H1 (cell line): ENCODE results near the gene RALGDS. TPM values are rescaled to one million over a fixed set of nuclear protein-coding genes. Genes with fewer than 3 reads are reported as not detected.

Source experiments
- CTCF ChIA-PET: fragments of 300-600 bp; sonication (Branson Sonifier 250); formaldehyde crosslinking; loops from one replicate; lab custom pipeline; 2021; ENCODE audit not compliant: partially characterized antibody; lab: Charles Lee
- POLR2A ChIA-PET: fragments of 300-600 bp; sonication (Branson Sonifier 250); formaldehyde crosslinking; loops from one replicate; lab custom pipeline; 2021; ENCODE audit warnings: inconsistent platforms; ENCODE audit not compliant: partially characterized antibody; lab: Charles Lee
- DNase-seq, 2 experiments: peaks; one replicate each; pipeline versions ENCODE4 v3.0.0 to v3.0.0-alpha.2; 2010 to 2022; ENCODE audit warnings: low spot score in 2 of 2, low read depth in 1 of 2, mixed read lengths in 1 of 2
- FAIRE-seq: peaks from 2 replicates; lab custom pipeline; 2011; peaks lifted over from hg19 to GRCh38; lab: Jason Lieb, UNC
- H2AFZ ChIP-seq: 2 replicates; pipeline ENCODE4 v1.8.1; 2012; ENCODE audit warnings: low read length, inconsistent platforms
- H2AK5ac ChIP-seq: 2 replicates; pipeline ENCODE4 v1.6.1; 2013; ENCODE audit warnings: low read depth, low read length
- H2BK120ac ChIP-seq: replicated peaks from 2 replicates; pipeline ENCODE3; 2013; ENCODE audit warnings: low read depth, low read length, inconsistent platforms
- H2BK12ac ChIP-seq: 2 replicates; pipeline ENCODE4 v1.6.1; 2013; ENCODE audit warnings: low read depth, low read length
- H2BK15ac ChIP-seq: 2 replicates; pipeline ENCODE4 v1.6.1; 2013; ENCODE audit warnings: low read length
- H2BK20ac ChIP-seq: 2 replicates; pipeline ENCODE4 v1.6.1; 2013; ENCODE audit warnings: low read length
- H2BK5ac ChIP-seq: 2 replicates; pipeline ENCODE4 v1.6.1; 2013; ENCODE audit warnings: low read depth, low read length
- H3K14ac ChIP-seq: 2 replicates; pipeline ENCODE4 v1.6.1; 2013; ENCODE audit warnings: inconsistent platforms; ENCODE audit not compliant: insufficient read length
- H3K18ac ChIP-seq: 2 replicates; pipeline ENCODE4 v1.6.1; 2013; ENCODE audit warnings: low read length; ENCODE audit errors: extremely low read depth
- H3K23ac ChIP-seq: 2 replicates; pipeline ENCODE4 v1.6.1; 2013; ENCODE audit warnings: inconsistent platforms; ENCODE audit not compliant: insufficient read length
- H3K23me2 ChIP-seq: 2 replicates; pipeline ENCODE4 v1.6.1; 2013; ENCODE audit warnings: low read depth, low read length
- H3K27ac ChIP-seq: 2 replicates; pipeline ENCODE4 v1.6.1; 2011; ENCODE audit warnings: low read depth, low read length, inconsistent platforms
- H3K27me3 ChIP-seq, 4 experiments: replicated peaks in 1 of 4; 1 replicate in 1 of 4; 2 replicates in 3 of 4; pipeline versions ENCODE4 v1.6.1 to v1.8.1; 2011 to 2013; ENCODE audit warnings: low read length in 3 of 4, mild to moderate bottlenecking in 3 of 4, inconsistent platforms in 2 of 4, mixed read lengths in 2 of 4, moderate library complexity in 1 of 4; ENCODE audit not compliant: control insufficient read depth in 3 of 4, insufficient read depth in 3 of 4; ENCODE audit errors: extremely low read depth in 1 of 4
- H3K36me3 ChIP-seq, 4 experiments: 2 replicates each; pipeline versions ENCODE4 v1.6.1 to v1.8.1; 2011 to 2013; ENCODE audit warnings: mild to moderate bottlenecking in 4 of 4, low read length in 3 of 4, moderate library complexity in 2 of 4, control low read depth in 1 of 4, inconsistent platforms in 1 of 4; ENCODE audit not compliant: insufficient read depth in 4 of 4, control insufficient read depth in 2 of 4
- H3K4ac ChIP-seq: replicated peaks from 2 replicates; pipeline ENCODE3; 2013; ENCODE audit warnings: low read length, low read depth, mixed read lengths, inconsistent platforms; ENCODE audit not compliant: insufficient read length
- H3K4me1 ChIP-seq, 4 experiments: replicated peaks in 1 of 4; 1 replicate in 1 of 4; 2 replicates in 3 of 4; pipeline versions ENCODE4 v1.6.1 to v1.8.1; 2011 to 2013; ENCODE audit warnings: low read length in 3 of 4, inconsistent platforms in 2 of 4, mixed read lengths in 1 of 4; ENCODE audit not compliant: insufficient read depth in 4 of 4, control insufficient read depth in 3 of 4
- H3K4me2 ChIP-seq, 2 experiments: 2 replicates each; pipeline versions ENCODE4 v1.6.1 to v1.8.1; 2011 to 2013; ENCODE audit warnings: low read depth in 2 of 2, low read length in 2 of 2, control low read depth in 1 of 2, inconsistent platforms in 1 of 2, mild to moderate bottlenecking in 1 of 2; ENCODE audit not compliant: insufficient read depth in 1 of 2
- H3K4me3 ChIP-seq, 4 experiments: fragments of 200-600, 300-600 bp in 1 of 4; sonication (generic), shearing (Covaris generic), sonication (Bioruptor Twin) in 1 of 4; 2 replicates each; pipeline versions ENCODE4 v1.5.1 to v1.8.1; 2011 to 2016; ENCODE audit warnings: low read length in 4 of 4, low read depth in 3 of 4, control low read depth in 2 of 4, inconsistent platforms in 2 of 4, mild to moderate bottlenecking in 2 of 4, mixed read lengths in 1 of 4, moderate library complexity in 1 of 4; ENCODE audit not compliant: insufficient read depth in 2 of 4; ENCODE audit errors: extremely low read depth in 1 of 4
- H3K56ac ChIP-seq: replicated peaks from 2 replicates; pipeline ENCODE3; 2013; ENCODE audit warnings: low read depth, mild to moderate bottlenecking, mixed read lengths, low read length, inconsistent platforms; ENCODE audit not compliant: insufficient read length
- H3K79me1 ChIP-seq: 2 replicates; pipeline ENCODE4 v1.6.1; 2013; ENCODE audit warnings: low read depth, low read length, control low read depth
- H3K79me2 ChIP-seq, 2 experiments: 2 replicates each; pipeline versions ENCODE4 v1.6.1 to v1.8.1; 2012 to 2013; ENCODE audit warnings: low read length in 2 of 2, mild to moderate bottlenecking in 2 of 2, inconsistent platforms in 1 of 2; ENCODE audit not compliant: insufficient read depth in 2 of 2, control insufficient read depth in 1 of 2
- H3K9ac ChIP-seq, 4 experiments: replicated peaks in 1 of 4; 1 replicate in 1 of 4; 2 replicates in 3 of 4; pipeline versions ENCODE4 v1.6.1 to v1.8.1; 2011 to 2013; ENCODE audit warnings: low read depth in 3 of 4, low read length in 3 of 4, control low read depth in 2 of 4, mild to moderate bottlenecking in 2 of 4, moderate library complexity in 2 of 4, inconsistent platforms in 1 of 4; ENCODE audit errors: extremely low read depth in 1 of 4
- H3K9me3 ChIP-seq, 2 experiments: 2 replicates each; pipeline versions ENCODE4 v1.6.1 to v1.8.1; 2012 to 2013; ENCODE audit warnings: mild to moderate bottlenecking in 2 of 2, moderate library complexity in 2 of 2, control low read depth in 1 of 2, inconsistent platforms in 1 of 2, low read depth in 1 of 2, low read length in 1 of 2, mixed read lengths in 1 of 2; ENCODE audit not compliant: insufficient read depth in 2 of 2
- H4K20me1 ChIP-seq, 2 experiments: replicated peaks in 1 of 2; 2 replicates each; pipeline versions ENCODE3 to v1.8.1; 2011 to 2013; ENCODE audit warnings: inconsistent platforms in 2 of 2, low read length in 2 of 2, mild to moderate bottlenecking in 1 of 2; ENCODE audit not compliant: insufficient read depth in 2 of 2, control insufficient read depth in 1 of 2
- H4K5ac ChIP-seq: 2 replicates; pipeline ENCODE4 v1.6.1; 2013; ENCODE audit warnings: low read length, low read depth, mixed read lengths, inconsistent platforms; ENCODE audit not compliant: insufficient read length
- H4K8ac ChIP-seq: 2 replicates; pipeline ENCODE4 v1.8.0; 2013; ENCODE audit warnings: mild to moderate bottlenecking, moderate library complexity, low read length, inconsistent platforms; ENCODE audit not compliant: insufficient read depth; ENCODE audit errors: extremely low read depth
- H4K91ac ChIP-seq: replicated peaks from 2 replicates; pipeline ENCODE3; 2013; ENCODE audit warnings: low read length, mixed read lengths, inconsistent platforms; ENCODE audit not compliant: insufficient read length
- BCL11A ChIP-seq, 2 experiments: IDR thresholded peaks; one replicate each; pipeline ENCODE4 v1.6.1; 2011; ENCODE audit warnings: low read depth in 2 of 2, low read length in 2 of 2, mild to moderate bottlenecking in 2 of 2
- CEBPB ChIP-seq: IDR thresholded peaks from 2 replicates; pipeline ENCODE4 v1.6.1; 2012; ENCODE audit warnings: low read depth, low read length
- GABPA ChIP-seq: IDR thresholded peaks from 2 replicates; pipeline ENCODE4 v1.6.1; 2011; ENCODE audit warnings: mild to moderate bottlenecking, low read length, moderate library complexity, borderline replicate concordance; ENCODE audit not compliant: insufficient read depth
- JUND ChIP-seq: IDR thresholded peaks from 2 replicates; pipeline ENCODE4 v1.6.1; 2011; ENCODE audit warnings: mild to moderate bottlenecking, improper control_type of control experiment, low read length
- RAD21 ChIP-seq, 2 experiments: IDR thresholded peaks in 1 of 2; conservative IDR thresholded peaks in 1 of 2; 2 replicates each; pipeline ENCODE4 v1.6.1; 2011; ENCODE audit warnings: low read depth in 2 of 2, low read length in 2 of 2, improper control_type of control experiment in 1 of 2, inconsistent platforms in 1 of 2, mild to moderate bottlenecking in 1 of 2, moderate library complexity in 1 of 2
- SUZ12 ChIP-seq: fragments of 200-600 bp; sonication (generic); IDR thresholded peaks from 2 replicates; pipeline ENCODE4 v1.6.1; 2012; ENCODE audit warnings: mild to moderate bottlenecking, inconsistent platforms, low read length, moderate library complexity, mixed read lengths
- USF2 ChIP-seq: IDR thresholded peaks from 2 replicates; pipeline ENCODE4 v1.6.1; 2011; ENCODE audit warnings: low read length, improper control_type of control experiment
- WGBS, 2 experiments: shearing (Covaris generic) in 1 of 2; methylation state at CpG; one replicate each; pipeline versions ENCODE4 v1.1.6 to v1.1.7; 2013 to 2015; ENCODE audit warnings: low lambda C conversion rate in 2 of 2, mixed read lengths in 2 of 2, inconsistent platforms in 1 of 2, low coverage in 1 of 2, missing lambda C conversion rate in 1 of 2; ENCODE audit not compliant: insufficient replicate concordance in 2 of 2, insufficient coverage in 1 of 2, insufficient read length in 1 of 2; ENCODE audit errors: extremely low coverage in 1 of 2, missing lambda C conversion rate in 1 of 2; 5-methylcytosine and 5-hydroxymethylcytosine counted together
- polyA plus RNA-seq, 7 experiments: library from polyadenylated mRNA; depleted of rRNA in 3 of 7; stranded (reverse) in 5 of 7; unstranded in 2 of 7; fragments of >200 nt in 5 of 7; fragments of 200-250 nt in 2 of 7; gene quantifications; 1 replicate in 5 of 7; 2 replicates in 1 of 7; 4 replicates in 1 of 7; pipeline versions ENCODE4 v1.2.1 to v1.2.3, GENCODE V29; 2011 to 2013; ENCODE audit warnings: missing spikeins in 2 of 7, mixed read lengths in 2 of 7
- total RNA-seq: library from RNA; stranded (reverse); fragmentation: NEBNext Ultra II Directional; extraction: Animal tissue kit (Norgen Biotek cat#: 25700); gene quantifications from 2 replicates; pipeline ENCODE4 v1.2.1, GENCODE V29; 2021

Gene RALGDS
- total and polyA plus RNA-seq, 2 of the 8 experiments (the other 6 are each of a cell fraction or from before 2014, with no cell fraction given) = 14.5 to 25.5 TPM

- Histone ChIP-seq H3K23ac (no peak overlapping the region), H3K4me2 (no peak overlapping the region), H3K27ac (no peak overlapping the region), H3K14ac (no peak overlapping the region), H2BK20ac (no peak overlapping the region), H4K91ac (no peak overlapping the region), H3K18ac (no peak overlapping the region), H3K9me3 (no peaks in the 10 kb centered on the region), H2BK12ac (no peak overlapping the region), H3K36me3 (no peaks in the 10 kb centered on the region), H2BK120ac (no peak overlapping the region), H2AK5ac (no peak overlapping the region), H2AFZ (no peak overlapping the region), H3K4me1 (peaks cover 0 to 13% (median 10%) of the 10 kb centered on the region in 4 experiments; a peak in 5 of 7 replicates), H3K27me3 (no peaks in the 10 kb centered on the region; a peak in 1 of 7 replicates), H3K4me3 (no peak overlapping the region), H4K20me1 (peaks cover 12 to 37% of the 10 kb centered on the region in 2 experiments), H3K56ac (no peak overlapping the region), H4K8ac (peak overlapping the region; percentile 4; the same call in 1 of the 2 replicates), H3K23me2 (no peaks in the 10 kb centered on the region), H4K5ac (no peak overlapping the region), H2BK5ac (no peak overlapping the region), H3K79me1 (peaks cover 3% of the 10 kb centered on the region), H3K9ac (no peak overlapping the region), H3K79me2 (no peaks in the 10 kb centered on the region; a peak in 1 of 4 replicates), H2BK15ac (no peak overlapping the region), H3K4ac (no peak overlapping the region)
- TF ChIP-seq CEBPB = no peak
- no peak for TF ChIP-seq RAD21 (IDR thresholded peaks at IDR 0.05 in 1 of 2, conservative IDR thresholded peaks at IDR 0.05 in 1 of 2; ENCODE audit: low read depth in 2 of 2, low read length in 2 of 2)
- no peak for TF ChIP-seq USF2
- TF ChIP-seq SUZ12 = no peak
- TF ChIP-seq GABPA = no peak
- no peak for TF ChIP-seq BCL11A (IDR thresholded peaks at IDR 0.05; ENCODE audit: low read depth in 2 of 2, low read length in 2 of 2)
- no peak for TF ChIP-seq JUND
- no peak for FAIRE-seq
- CTCF ChIA-PET = interaction anchor here (1.1 to 6.2 kb wide), 2 partner anchors 14 to 29 kb away, joined by 3 to 67 read pairs; no protein-coding TSS in a partner anchor
- DNase-seq = no peak
- POLR2A ChIA-PET = no interaction called here
- WGBS, 2 experiments = 90% methylated on average over 5 of the region's 5 CpGs; no CpG with 5 or more reads in 1 of the 2 experiments
These were observed 10.5 kb upstream of the RALGDS start for GRCh38 chr9:133131506-133131905.
